ENCODE measurements around the gene NIT1. TPM values are rescaled to one million over a fixed set of nuclear protein-coding genes. Genes with fewer than 3 reads are reported as not detected.

NIT1 gene
- polyA plus RNA-seq, 1 experiment = 19.2 TPM

DNA sequence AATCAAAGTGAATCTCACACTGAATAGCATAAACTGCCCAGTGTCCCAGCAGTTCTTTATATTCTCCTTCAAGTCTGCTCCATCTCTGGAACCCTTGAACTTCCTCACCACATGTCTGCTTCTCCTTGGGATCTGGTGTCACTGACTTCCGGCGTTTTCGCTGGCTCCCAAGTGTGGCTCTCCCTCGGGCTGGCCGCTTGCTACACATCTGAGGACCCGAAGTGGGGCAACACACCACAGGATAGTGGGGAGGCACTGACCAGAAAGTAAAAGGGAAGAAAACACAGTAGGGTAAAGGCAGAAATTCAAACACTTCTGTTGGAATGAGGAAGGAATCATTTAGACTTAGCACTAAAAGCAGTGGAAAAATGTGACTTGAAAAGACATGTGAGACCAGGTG is 5.1 kb downstream of the NIT1 start:
- CTCF ChIA-PET = interaction anchor here (1.0 kb wide), 1 partner anchor 25 kb away, joined by 3 read pairs; the partner anchor contains the start of gene KLHDC9

DNA sequence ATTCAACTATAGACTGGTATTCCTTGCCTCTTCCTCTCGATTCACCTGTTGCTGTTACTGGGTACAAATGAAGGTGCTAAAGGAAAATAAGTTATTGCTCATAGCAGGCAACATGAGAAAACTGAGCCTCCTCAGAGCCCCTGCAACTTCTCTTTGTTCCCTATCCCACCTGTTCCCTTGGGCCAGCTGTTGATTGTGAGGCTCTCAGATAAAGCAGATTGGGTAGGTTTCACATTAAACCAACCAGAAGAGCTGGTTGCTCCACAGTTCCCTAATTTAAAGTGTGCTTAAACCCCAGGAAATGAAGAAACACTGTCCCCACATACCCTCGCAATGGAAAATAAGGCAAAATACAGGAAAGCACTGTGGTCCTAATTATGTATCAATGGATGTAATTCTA is 9.7 kb downstream of the NIT1 start:
- no peaks in the 10 kb centered on the region for H3K9me3 ChIP-seq (ENCODE audit: control insufficient read depth, insufficient read depth, low read length)
- CTCF ChIA-PET = interaction anchor here (1.5 kb wide), 1 partner anchor 131 kb away, joined by 3 read pairs; no protein-coding TSS in a partner anchor
- POLR2A ChIA-PET = interaction anchor here (1.6 kb wide), 1 partner anchor 10 kb away, joined by 7 read pairs; the partner anchor contains the start of genes NIT1 and PFDN2
- H3K27ac ChIP-seq (ENCODE audit: low read depth, low read length) = no peak overlapping the region
- DNase-seq (ENCODE audit: low read depth, low spot score) = no peak
- TF ChIP-seq, protein P1, sequence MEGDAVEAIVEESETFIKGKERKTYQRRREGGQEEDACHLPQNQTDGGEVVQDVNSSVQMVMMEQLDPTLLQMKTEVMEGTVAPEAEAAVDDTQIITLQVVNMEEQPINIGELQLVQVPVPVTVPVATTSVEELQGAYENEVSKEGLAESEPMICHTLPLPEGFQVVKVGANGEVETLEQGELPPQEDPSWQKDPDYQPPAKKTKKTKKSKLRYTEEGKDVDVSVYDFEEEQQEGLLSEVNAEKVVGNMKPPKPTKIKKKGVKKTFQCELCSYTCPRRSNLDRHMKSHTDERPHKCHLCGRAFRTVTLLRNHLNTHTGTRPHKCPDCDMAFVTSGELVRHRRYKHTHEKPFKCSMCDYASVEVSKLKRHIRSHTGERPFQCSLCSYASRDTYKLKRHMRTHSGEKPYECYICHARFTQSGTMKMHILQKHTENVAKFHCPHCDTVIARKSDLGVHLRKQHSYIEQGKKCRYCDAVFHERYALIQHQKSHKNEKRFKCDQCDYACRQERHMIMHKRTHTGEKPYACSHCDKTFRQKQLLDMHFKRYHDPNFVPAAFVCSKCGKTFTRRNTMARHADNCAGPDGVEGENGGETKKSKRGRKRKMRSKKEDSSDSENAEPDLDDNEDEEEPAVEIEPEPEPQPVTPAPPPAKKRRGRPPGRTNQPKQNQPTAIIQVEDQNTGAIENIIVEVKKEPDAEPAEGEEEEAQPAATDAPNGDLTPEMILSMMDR (IDR thresholded peaks at IDR 0.05; ENCODE audit: low read depth, low read length) = no peak
- H3K27me3 ChIP-seq (ENCODE audit: control insufficient read depth, insufficient read depth, low read length) = no peaks in the 10 kb centered on the region
- no peak overlapping the region for H3K4me3 ChIP-seq (ENCODE audit: low read depth, low read length)

More for the DNA sequence above, 5.1 kb downstream of the NIT1 start:
- POLR2A ChIA-PET = no interaction called here
- Histone ChIP-seq H3K27ac (ENCODE audit: low read depth, low read length) (no peak overlapping the region), H3K4me3 (ENCODE audit: low read depth, low read length) (no peak overlapping the region), H3K27me3 (ENCODE audit: control insufficient read depth, insufficient read depth, low read length) (no peaks in the 10 kb centered on the region), H3K9me3 (ENCODE audit: control insufficient read depth, insufficient read depth, low read length) (no peaks in the 10 kb centered on the region)
- DNase-seq (ENCODE audit: low read depth, low spot score) = no peak
- TF ChIP-seq, protein P1 (IDR thresholded peaks at IDR 0.05; ENCODE audit: low read depth, low read length) = no peak

DNA sequence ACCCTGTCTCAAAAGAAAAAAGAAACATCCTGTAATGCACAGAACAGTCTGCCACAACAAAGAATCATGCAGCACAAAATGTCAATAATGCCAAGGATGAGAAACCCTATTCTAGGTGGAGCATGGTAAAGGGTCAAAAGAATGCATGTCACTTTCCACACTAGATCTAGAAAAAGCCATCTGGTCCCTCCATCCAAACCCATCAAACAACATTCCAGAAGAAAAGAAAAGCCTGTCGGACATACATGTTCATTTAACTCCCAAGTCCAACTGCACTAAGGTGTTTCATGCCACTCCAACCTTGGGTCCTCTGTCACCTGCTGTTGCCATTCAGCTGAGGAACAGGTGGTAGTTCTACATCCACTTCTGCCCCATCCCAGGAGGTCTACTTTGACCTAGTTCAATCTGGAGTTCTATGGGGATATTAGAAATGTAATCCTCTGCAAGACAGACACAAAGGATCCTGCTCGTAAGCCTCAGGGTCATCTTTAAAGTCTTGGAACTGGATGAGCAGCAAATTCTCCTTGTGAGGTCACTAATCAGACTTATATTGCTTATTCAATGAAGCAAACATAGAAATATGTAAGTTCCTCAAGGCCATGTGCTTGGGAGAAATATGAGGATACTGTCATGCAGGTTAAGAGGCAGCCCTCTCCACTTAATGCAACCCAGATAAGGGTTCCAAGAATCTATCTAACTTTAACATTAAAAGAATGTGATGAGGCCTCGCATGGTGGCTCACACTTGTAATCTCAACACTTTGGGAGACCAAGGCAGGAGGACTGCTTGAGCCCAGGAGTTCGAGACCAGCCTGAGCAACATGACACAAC is 10.9 kb downstream of the NIT1 start:
- ChIA-PET POLR2A (no interaction called here), CTCF (interaction anchor here (1.3 to 1.5 kb wide), 2 partner anchors 27 to 132 kb away, joined by 3 read pairs; no protein-coding TSS in a partner anchor)
- TF ChIP-seq, protein P1 (IDR thresholded peaks at IDR 0.05; ENCODE audit: low read depth, low read length) = no peak
- Histone ChIP-seq H3K4me3 (ENCODE audit: low read depth, low read length) (no peak overlapping the region), H3K27ac (ENCODE audit: low read depth, low read length) (no peak overlapping the region), H3K9me3 (ENCODE audit: control insufficient read depth, insufficient read depth, low read length) (no peaks in the 10 kb centered on the region), H3K27me3 (ENCODE audit: control insufficient read depth, insufficient read depth, low read length) (no peaks in the 10 kb centered on the region)
- DNase-seq (ENCODE audit: low read depth, low spot score) = no peak

DNA sequence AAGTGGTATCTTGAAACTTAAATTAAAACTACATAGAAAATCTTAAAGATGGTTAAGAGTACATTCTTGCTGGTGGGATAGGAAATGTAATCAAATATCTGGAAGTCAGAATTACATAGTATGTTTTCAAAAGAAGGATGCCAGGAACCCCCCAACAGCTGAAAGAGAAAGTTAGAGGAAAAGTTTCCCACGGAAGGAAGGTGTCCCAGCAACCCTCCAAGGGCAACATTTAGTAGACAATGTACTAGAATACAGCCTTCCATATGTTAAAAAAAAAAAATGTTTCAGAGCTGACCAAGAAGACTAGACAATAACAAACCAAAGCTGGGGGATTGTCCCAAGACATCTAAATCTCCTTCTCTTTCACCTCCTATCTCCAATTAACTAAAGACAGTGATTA is 12.4 kb downstream of the NIT1 start:
- no peak overlapping the region for H3K4me3 ChIP-seq (ENCODE audit: low read depth, low read length)
- H3K27me3 ChIP-seq (ENCODE audit: control insufficient read depth, insufficient read depth, low read length) = no peaks in the 10 kb centered on the region
- H3K27ac ChIP-seq (ENCODE audit: low read depth, low read length) = no peak overlapping the region
- TF ChIP-seq, protein P1 (IDR thresholded peaks at IDR 0.05; ENCODE audit: low read depth, low read length) = no peak
- no peak for DNase-seq (ENCODE audit: low read depth, low spot score)
- ChIA-PET CTCF (interaction anchor here (0.8 to 1.4 kb wide), 2 partner anchors 10 to 133 kb away, joined by 3 to 4 read pairs; no protein-coding TSS in a partner anchor), POLR2A (no interaction called here)
- no peaks in the 10 kb centered on the region for H3K9me3 ChIP-seq (ENCODE audit: control insufficient read depth, insufficient read depth, low read length)
